ENCODE measurements around the gene SPATA13. TPM values are rescaled to one million over a fixed set of nuclear protein-coding genes. Genes with fewer than 3 reads are reported as not detected.

The SPATA13 gene
- total RNA-seq, 1 donor from 2014 or later = 11.8 TPM

DNA sequence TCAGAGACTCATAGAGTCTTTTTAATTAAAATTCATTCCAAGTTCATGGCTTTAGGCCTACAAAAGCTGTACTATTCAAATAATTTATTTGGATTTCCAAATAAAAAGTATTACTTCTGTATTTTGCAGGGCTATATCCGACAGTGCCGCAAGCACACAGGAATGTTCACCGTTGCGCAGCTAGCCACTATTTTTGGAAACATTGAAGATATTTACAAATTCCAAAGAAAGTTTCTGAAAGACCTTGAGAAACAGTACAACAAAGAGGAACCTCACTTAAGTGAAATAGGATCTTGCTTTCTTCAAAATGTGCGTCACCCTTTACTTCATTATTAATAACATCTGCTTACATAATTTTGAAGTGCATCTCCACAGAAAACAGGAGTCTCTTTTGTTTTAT, 128.3 kb downstream of the SPATA13 start:
- intact Hi-C loops (cut with micrococcal nuclease) = no loop called here
- no peaks in the 10 kb centered on the region for H3K27me3 Mint-ChIP-seq
- CTCF ChIA-PET = no interaction called here

DNA sequence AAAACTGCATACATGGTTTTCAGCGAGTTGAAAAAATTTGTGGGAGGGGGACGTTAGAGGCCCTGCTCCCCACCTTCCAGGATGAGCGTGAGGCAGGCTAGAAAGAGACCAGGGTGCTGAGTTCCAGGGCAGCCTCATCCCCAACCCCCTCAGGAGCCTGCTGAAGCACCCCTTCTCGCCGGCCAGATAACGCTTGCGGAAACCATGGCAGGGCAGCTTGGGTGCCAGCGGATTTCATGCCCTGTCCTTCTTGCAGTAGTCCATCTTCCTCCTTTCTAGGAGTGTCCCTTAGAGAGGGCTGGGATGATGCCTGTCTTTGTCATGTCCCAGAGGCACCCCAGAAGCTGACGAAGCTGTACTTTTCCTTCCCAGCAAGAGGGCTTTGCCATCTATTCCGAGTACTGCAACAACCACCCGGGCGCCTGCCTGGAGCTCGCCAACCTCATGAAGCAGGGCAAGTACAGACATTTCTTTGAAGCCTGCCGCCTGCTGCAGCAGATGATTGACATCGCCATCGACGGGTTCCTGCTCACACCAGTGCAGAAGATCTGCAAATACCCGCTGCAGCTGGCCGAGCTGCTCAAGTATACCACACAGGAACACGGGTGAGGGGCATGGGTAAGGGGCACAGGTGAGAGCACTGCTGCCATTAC, 129.9 kb downstream of the SPATA13 start:
- CTCF ChIA-PET = no interaction called here
- no peak overlapping the region for H3K27ac Mint-ChIP-seq
- TF ChIP-seq, protein P1, sequence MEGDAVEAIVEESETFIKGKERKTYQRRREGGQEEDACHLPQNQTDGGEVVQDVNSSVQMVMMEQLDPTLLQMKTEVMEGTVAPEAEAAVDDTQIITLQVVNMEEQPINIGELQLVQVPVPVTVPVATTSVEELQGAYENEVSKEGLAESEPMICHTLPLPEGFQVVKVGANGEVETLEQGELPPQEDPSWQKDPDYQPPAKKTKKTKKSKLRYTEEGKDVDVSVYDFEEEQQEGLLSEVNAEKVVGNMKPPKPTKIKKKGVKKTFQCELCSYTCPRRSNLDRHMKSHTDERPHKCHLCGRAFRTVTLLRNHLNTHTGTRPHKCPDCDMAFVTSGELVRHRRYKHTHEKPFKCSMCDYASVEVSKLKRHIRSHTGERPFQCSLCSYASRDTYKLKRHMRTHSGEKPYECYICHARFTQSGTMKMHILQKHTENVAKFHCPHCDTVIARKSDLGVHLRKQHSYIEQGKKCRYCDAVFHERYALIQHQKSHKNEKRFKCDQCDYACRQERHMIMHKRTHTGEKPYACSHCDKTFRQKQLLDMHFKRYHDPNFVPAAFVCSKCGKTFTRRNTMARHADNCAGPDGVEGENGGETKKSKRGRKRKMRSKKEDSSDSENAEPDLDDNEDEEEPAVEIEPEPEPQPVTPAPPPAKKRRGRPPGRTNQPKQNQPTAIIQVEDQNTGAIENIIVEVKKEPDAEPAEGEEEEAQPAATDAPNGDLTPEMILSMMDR (IDR thresholded peaks at IDR 0.05) = no peak
- no peaks in the 10 kb centered on the region for H3K4me1 Mint-ChIP-seq
- H3K36me3 Mint-ChIP-seq (ENCODE audit: low read depth) = peaks cover 64% of the 10 kb centered on the region
- H3K4me3 Mint-ChIP-seq = no peak overlapping the region
- H3K9me3 Mint-ChIP-seq = no peaks in the 10 kb centered on the region
- intact Hi-C loops (cut with micrococcal nuclease) = no loop called here
- no peak for ATAC-seq (ENCODE audit: low read depth)
- POLR2A ChIA-PET = no interaction called here
- H3K27me3 Mint-ChIP-seq = no peaks in the 10 kb centered on the region
- no peak for DNase-seq

More for the DNA sequence above, 128.3 kb downstream of the SPATA13 start:
- Mint-ChIP-seq H3K9me3 (no peaks in the 10 kb centered on the region), H3K36me3 (ENCODE audit: low read depth) (peaks cover 62% of the 10 kb centered on the region), H3K4me1 (no peaks in the 10 kb centered on the region), H3K27ac (no peak overlapping the region), H3K4me3 (no peak overlapping the region)
- POLR2A ChIA-PET = no interaction called here
- TF ChIP-seq, protein P1 (IDR thresholded peaks at IDR 0.05) = no peak
- no peak for ATAC-seq (ENCODE audit: low read depth)
- no peak for DNase-seq

DNA sequence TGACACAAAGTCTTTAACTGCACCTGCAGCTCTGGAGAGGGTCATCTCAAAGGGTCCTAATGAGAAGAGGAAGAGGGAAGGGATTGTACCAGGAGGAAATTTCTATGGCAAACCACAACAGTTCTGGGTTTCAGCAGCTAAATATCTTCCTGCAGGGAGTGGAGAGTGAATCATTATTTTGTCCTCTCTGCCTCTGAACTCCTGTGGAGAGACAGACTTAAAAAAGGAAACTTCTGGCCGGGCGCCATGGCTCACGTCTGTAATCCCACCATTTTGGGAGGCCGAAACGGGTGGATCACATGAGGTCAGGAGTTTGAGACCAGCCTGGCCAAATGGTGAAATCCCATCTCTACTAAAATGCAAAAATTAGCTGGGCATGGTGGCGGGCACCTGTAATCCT, 132.0 kb downstream of the SPATA13 start:
- DNase-seq (no peak), ATAC-seq (ENCODE audit: low read depth) (no peak)
- POLR2A ChIA-PET = no interaction called here
- Mint-ChIP-seq H3K27me3 (no peaks in the 10 kb centered on the region), H3K4me1 (no peaks in the 10 kb centered on the region), H3K9me3 (no peaks in the 10 kb centered on the region), H3K36me3 (ENCODE audit: low read depth) (peaks cover 66% of the 10 kb centered on the region), H3K27ac (no peak overlapping the region), H3K4me3 (no peak overlapping the region)
- intact Hi-C loops (cut with micrococcal nuclease) = no loop called here
- TF ChIP-seq, protein P1 (IDR thresholded peaks at IDR 0.05) = no peak
- CTCF ChIA-PET = no interaction called here

DNA sequence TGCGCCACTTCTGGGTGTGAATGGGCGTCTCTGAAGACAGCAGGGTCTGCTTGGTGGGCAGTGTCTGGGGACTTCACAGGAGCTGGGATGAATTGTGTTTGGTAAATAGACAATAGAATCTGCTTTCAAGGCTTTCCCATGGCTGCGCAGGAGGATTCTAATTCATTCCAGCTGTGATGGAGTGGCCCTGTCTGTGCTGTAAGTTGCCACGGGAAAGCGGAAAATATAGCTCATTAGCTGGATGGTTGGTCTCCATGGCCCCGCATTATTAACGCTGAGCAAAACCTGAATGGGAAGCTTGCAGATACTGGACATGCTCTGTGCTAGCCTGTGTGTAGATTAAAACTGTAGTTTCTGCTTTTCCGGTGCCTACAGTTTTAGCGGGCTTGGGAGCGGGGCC, 133.2 kb downstream of the SPATA13 start:
- Mint-ChIP-seq H3K27ac (no peak overlapping the region), H3K36me3 (ENCODE audit: low read depth) (peaks cover 70% of the 10 kb centered on the region), H3K4me3 (no peak overlapping the region), H3K27me3 (no peaks in the 10 kb centered on the region), H3K4me1 (no peaks in the 10 kb centered on the region), H3K9me3 (no peaks in the 10 kb centered on the region)
- no peak for ATAC-seq (ENCODE audit: low read depth)
- POLR2A ChIA-PET = no interaction called here
- intact Hi-C loops (cut with micrococcal nuclease) = no loop called here
- DNase-seq = no peak
- TF ChIP-seq, protein P1 (IDR thresholded peaks at IDR 0.05) = no peak
- CTCF ChIA-PET = no interaction called here

DNA sequence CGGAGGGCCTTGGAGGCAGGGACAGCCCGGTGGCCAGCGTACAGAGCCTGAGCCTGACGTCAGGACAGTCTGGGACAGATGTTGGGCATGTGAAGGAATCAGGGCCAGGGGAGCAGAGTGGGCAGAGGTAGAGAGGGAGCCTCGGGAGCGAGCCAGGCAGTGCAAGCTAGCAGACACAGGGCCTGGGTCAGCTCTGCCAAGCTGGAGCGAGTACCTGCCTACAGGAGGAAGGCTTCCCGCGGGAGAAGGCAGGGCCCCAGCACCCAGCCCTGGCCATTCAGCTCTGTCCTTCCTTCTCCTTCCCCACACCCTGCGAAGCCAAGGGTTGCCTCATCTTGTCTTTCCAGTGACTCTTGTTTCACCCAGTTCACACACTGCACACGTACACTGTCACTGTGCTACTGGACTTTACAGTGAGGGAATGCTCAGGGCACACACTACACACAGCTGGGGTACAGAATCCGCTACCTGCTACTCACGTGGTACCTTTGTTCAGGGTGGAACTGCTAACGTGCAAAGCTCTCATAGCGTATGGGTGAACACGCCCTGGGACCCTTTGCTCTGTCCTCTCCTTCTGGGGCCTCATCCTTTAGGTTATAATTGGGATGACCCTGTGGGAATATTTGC, 139.1 kb downstream of the SPATA13 start:
- POLR2A ChIA-PET = no interaction called here
- DNase-seq = no peak
- no peak overlapping the region for H3K4me3 Mint-ChIP-seq
- H3K9me3 Mint-ChIP-seq = no peaks in the 10 kb centered on the region
- ATAC-seq (ENCODE audit: low read depth) = no peak
- H3K36me3 Mint-ChIP-seq (ENCODE audit: low read depth) = peaks cover 78% of the 10 kb centered on the region
- intact Hi-C loops (cut with micrococcal nuclease) = no loop called here
- no peak overlapping the region for H3K27ac Mint-ChIP-seq
- TF ChIP-seq, protein P1 (IDR thresholded peaks at IDR 0.05) = no peak
- no peaks in the 10 kb centered on the region for H3K4me1 Mint-ChIP-seq
- CTCF ChIA-PET = no interaction called here
- H3K27me3 Mint-ChIP-seq = no peaks in the 10 kb centered on the region

Measured in activated B cell treated with CpG ODN at 0.5 μM for 24 hours (primary cell).